GM23248 (cell line): Measurements from ENCODE around the gene LRBA. TPM values are rescaled to one million over a fixed set of nuclear protein-coding genes. Genes with fewer than 3 reads are reported as not detected.
"Not testable (repeated sequence)": the region's sequence is repeated elsewhere in the genome, so short reads cannot be mapped to it uniquely, and the experiment has no call there.

Source experiments
- DNase-seq: peaks from one replicate; pipeline ENCODE4 v3.0.0-alpha.2; 2015
- H2AFZ ChIP-seq: fragments of 200-600 bp; sonication (generic); 2 replicates; pipeline ENCODE4 v1.6.1; 2016; ENCODE audit warnings: antibody characterized with exemption
- H3F3A ChIP-seq: fragments of 200-600 bp; sonication (generic); 2 replicates; pipeline ENCODE4 v1.6.1; 2016; ENCODE audit warnings: mild to moderate bottlenecking, antibody characterized with exemption, mixed run types; ENCODE audit not compliant: insufficient read depth
- H3K27ac ChIP-seq: fragments of 200-600 bp; sonication (generic); 2 replicates; pipeline ENCODE4 v1.5.1; 2016; ENCODE audit warnings: mild to moderate bottlenecking
- H3K27me3 ChIP-seq: fragments of 200-600 bp; sonication (generic); replicated peaks from 2 replicates; pipeline ENCODE4 v1.6.1; 2016; ENCODE audit warnings: mild to moderate bottlenecking; ENCODE audit not compliant: insufficient read depth
- H3K36me3 ChIP-seq: fragments of 200-600 bp; sonication (generic); 2 replicates; pipeline ENCODE4 v1.6.1; 2016; ENCODE audit warnings: low read depth, mild to moderate bottlenecking
- H3K4me1 ChIP-seq: fragments of 200-600 bp; sonication (generic); 2 replicates; pipeline ENCODE4 v1.6.1; 2016; ENCODE audit warnings: mild to moderate bottlenecking; ENCODE audit not compliant: insufficient read depth
- H3K4me2 ChIP-seq: fragments of 200-600 bp; sonication (generic); one replicate; pipeline ENCODE4 v1.6.1; 2016; ENCODE audit warnings: mild to moderate bottlenecking; ENCODE audit not compliant: unreplicated experiment
- H3K4me3 ChIP-seq: fragments of 200-600 bp; sonication (generic); 2 replicates; pipeline ENCODE4 v1.5.1; 2016; ENCODE audit warnings: mild to moderate bottlenecking
- H3K79me2 ChIP-seq: fragments of 200-600 bp; sonication (generic); 2 replicates; pipeline ENCODE4 v1.6.1; 2016; ENCODE audit warnings: mild to moderate bottlenecking; ENCODE audit not compliant: insufficient read depth
- H3K9ac ChIP-seq: fragments of 200-600 bp; sonication (generic); 2 replicates; pipeline ENCODE4 v1.6.1; 2016; ENCODE audit warnings: mild to moderate bottlenecking
- H3K9me2 ChIP-seq: fragments of 200-600 bp; sonication (generic); 2 replicates; pipeline ENCODE4 v1.6.1; 2016; ENCODE audit warnings: mixed run types, mild to moderate bottlenecking, moderate library complexity; ENCODE audit not compliant: insufficient read depth
- H3K9me3 ChIP-seq: fragments of 200-600 bp; sonication (generic); one replicate; pipeline ENCODE4 v1.6.1; 2017; ENCODE audit warnings: low read depth
- H4K20me1 ChIP-seq: fragments of 200-600 bp; sonication (generic); 2 replicates; pipeline ENCODE4 v1.6.0; 2016; ENCODE audit not compliant: insufficient read depth
- EZH2 ChIP-seq: fragments of 200-600 bp; sonication (generic); IDR thresholded peaks from 2 replicates; pipeline ENCODE4 v1.6.1; 2018; ENCODE audit warnings: antibody characterized with exemption, mild to moderate bottlenecking; ENCODE audit not compliant: insufficient read depth, poor library complexity, severe bottlenecking
- EZH2phosphoT487 ChIP-seq: fragments of 200-600 bp; sonication (generic); IDR thresholded peaks from 2 replicates; pipeline ENCODE4 v1.6.1; 2018; ENCODE audit warnings: antibody characterized with exemption, moderate library complexity, mild to moderate bottlenecking, low read depth; ENCODE audit not compliant: insufficient read depth
- WGBS, 2 experiments: methylation state at CpG; one replicate each; pipeline ENCODE4 v1.1.6; 2015 to 2017; ENCODE audit warnings: low lambda C conversion rate in 2 of 2, low coverage in 1 of 2; ENCODE audit errors: missing lambda C conversion rate in 2 of 2; 5-methylcytosine and 5-hydroxymethylcytosine counted together
- in situ Hi-C: fragments of 300-500 bp; cut with MboI; formaldehyde crosslinking; loops from 2 replicates; pipeline ENCODE4 v1.15.0; 2020
- polyA plus RNA-seq: library from polyadenylated mRNA; unstranded; fragments of >200 nt; fragmentation: Nextera tagmentation; extraction: Ambion mirVana; gene quantifications from 2 replicates; pipeline ENCODE4 v1.2.1, GENCODE V29; 2016
- total RNA-seq: library from RNA; depleted of rRNA; stranded (reverse); fragments of >200 nt; shearing (Covaris generic); gene quantifications from 2 replicates; pipeline ENCODE4 v1.2.3, GENCODE V29; 2014

The LRBA gene
- total and polyA plus RNA-seq, 2 experiments from 2014 or later: 6.6 to 17.8 TPM

- H3K27me3 ChIP-seq: no peaks in the 10 kb centered on the region
- H3K9ac ChIP-seq: no peak overlapping the region
- no peaks in the 10 kb centered on the region for H3K9me2 ChIP-seq
- DNase-seq: no peak
- H3K4me1 ChIP-seq: peaks cover 21% of the 10 kb centered on the region
- no peaks in the 10 kb centered on the region for H3K9me3 ChIP-seq
- in situ Hi-C loops: no loop called here
- H3K27ac ChIP-seq: no peak overlapping the region
- no peaks in the 10 kb centered on the region for H3K36me3 ChIP-seq
- no peaks in the 10 kb centered on the region for H4K20me1 ChIP-seq
- H2AFZ ChIP-seq: no peak overlapping the region
- no peak overlapping the region for H3K4me3 ChIP-seq
- TF ChIP-seq EZH2phosphoT487: no peak
- TF ChIP-seq EZH2: no peak
- no peak overlapping the region for H3K4me2 ChIP-seq
- 0 out of 2 replicates have a peak, but pooled peaks cover 6% of the 10 kb centered on the region for H3F3A ChIP-seq
- WGBS, 2 experiments: 77 to 100% methylated on average over 1 of the region's 1 CpG
- no peaks in the 10 kb centered on the region for H3K79me2 ChIP-seq
These were observed 444.2 kb downstream of the LRBA start for GRCh38 chr4:150570862-150571261.

- Histone ChIP-seq H3K4me2 (no peak overlapping the region), H3K4me1 (peaks cover 21% of the 10 kb centered on the region), H2AFZ (no peak overlapping the region), H3K9me2 (no peaks in the 10 kb centered on the region), H3K27ac (no peak overlapping the region), H3K79me2 (no peaks in the 10 kb centered on the region), H3K27me3 (no peaks in the 10 kb centered on the region), H3F3A (0 out of 2 replicates have a peak, but pooled peaks cover 6% of the 10 kb centered on the region), H3K9ac (no peak overlapping the region), H3K4me3 (no peak overlapping the region), H3K36me3 (no peaks in the 10 kb centered on the region), H4K20me1 (no peaks in the 10 kb centered on the region), H3K9me3 (no peaks in the 10 kb centered on the region)
- in situ Hi-C loops: no loop called here
- no peak for DNase-seq
- no peak for TF ChIP-seq EZH2
- 97% methylated on average over 4 of the region's 4 CpGs for WGBS, 2 experiments
These were observed 445.0 kb downstream of the LRBA start for GRCh38 chr4:150569998-150570535.

GRCh38 chr4:150569384-150569987 lies 445.6 kb downstream of the LRBA start:
- Histone ChIP-seq H3K27me3 (no peaks in the 10 kb centered on the region), H3K27ac (no peak overlapping the region), H3K9me3 (no peaks in the 10 kb centered on the region), H2AFZ (no peak overlapping the region), H3K4me3 (no peak overlapping the region), H3K79me2 (no peaks in the 10 kb centered on the region), H3K9me2 (no peaks in the 10 kb centered on the region), H3K4me2 (no peak overlapping the region), H3K9ac (no peak overlapping the region), H4K20me1 (no peaks in the 10 kb centered on the region), H3K36me3 (no peaks in the 10 kb centered on the region), H3K4me1 (peaks cover 21% of the 10 kb centered on the region), H3F3A (0 out of 2 replicates have a peak, but pooled peaks cover 6% of the 10 kb centered on the region)
- TF ChIP-seq EZH2phosphoT487: no peak
- TF ChIP-seq EZH2: no peak
- in situ Hi-C loops: no loop called here
- peak; percentile 66 for DNase-seq
- 76 to 82% methylated on average over 5 of the region's 5 CpGs for WGBS, 2 experiments

GRCh38 chr4:150567070-150567469 lies 448.0 kb downstream of the LRBA start:
- Histone ChIP-seq H3K27ac (no peak overlapping the region), H2AFZ (no peak overlapping the region), H3K9me3 (no peaks in the 10 kb centered on the region), H3K4me3 (no peak overlapping the region), H4K20me1 (no peaks in the 10 kb centered on the region), H3K4me1 (peaks cover 11% of the 10 kb centered on the region), H3K9ac (no peak overlapping the region), H3F3A (0 out of 2 replicates have a peak, but pooled peaks cover 6% of the 10 kb centered on the region), H3K79me2 (no peaks in the 10 kb centered on the region), H3K27me3 (no peaks in the 10 kb centered on the region), H3K36me3 (no peaks in the 10 kb centered on the region), H3K4me2 (no peak overlapping the region), H3K9me2 (no peaks in the 10 kb centered on the region)
- 95 to 98% methylated on average over 3 of the region's 3 CpGs for WGBS, 2 experiments
- in situ Hi-C loops: no loop called here
- no peak for DNase-seq
- TF ChIP-seq EZH2 (no peak), EZH2phosphoT487 (no peak)

- H3K27ac ChIP-seq, H3K9ac ChIP-seq, H2AFZ ChIP-seq, DNase-seq, H3K9me2 ChIP-seq, H4K20me1 ChIP-seq, H3K4me3 ChIP-seq, H3K9me3 ChIP-seq, H3K27me3 ChIP-seq, H3K79me2 ChIP-seq, H3K4me2 ChIP-seq, H3F3A ChIP-seq, H3K36me3 ChIP-seq, in situ Hi-C loops: not testable (repeated sequence)
- WGBS, 2 experiments: 93 to 96% methylated on average over 2 of the region's 2 CpGs
- H3K4me1 ChIP-seq: peaks cover 11% of the 10 kb centered on the region
These were observed 450.1 kb downstream of the LRBA start for GRCh38 chr4:150564967-150565366.
